GM19467 (cell line): ENCODE results near the gene TBC1D22A.

Source experiments
- ATAC-seq: cut with Tn5 transposase; IDR thresholded peaks from one replicate; pipeline ENCODE4 v1.9.1; 2021; ENCODE audit warnings: mild to moderate bottlenecking, moderate library complexity; ENCODE audit not compliant: unreplicated experiment

The TBC1D22A gene

DNA sequence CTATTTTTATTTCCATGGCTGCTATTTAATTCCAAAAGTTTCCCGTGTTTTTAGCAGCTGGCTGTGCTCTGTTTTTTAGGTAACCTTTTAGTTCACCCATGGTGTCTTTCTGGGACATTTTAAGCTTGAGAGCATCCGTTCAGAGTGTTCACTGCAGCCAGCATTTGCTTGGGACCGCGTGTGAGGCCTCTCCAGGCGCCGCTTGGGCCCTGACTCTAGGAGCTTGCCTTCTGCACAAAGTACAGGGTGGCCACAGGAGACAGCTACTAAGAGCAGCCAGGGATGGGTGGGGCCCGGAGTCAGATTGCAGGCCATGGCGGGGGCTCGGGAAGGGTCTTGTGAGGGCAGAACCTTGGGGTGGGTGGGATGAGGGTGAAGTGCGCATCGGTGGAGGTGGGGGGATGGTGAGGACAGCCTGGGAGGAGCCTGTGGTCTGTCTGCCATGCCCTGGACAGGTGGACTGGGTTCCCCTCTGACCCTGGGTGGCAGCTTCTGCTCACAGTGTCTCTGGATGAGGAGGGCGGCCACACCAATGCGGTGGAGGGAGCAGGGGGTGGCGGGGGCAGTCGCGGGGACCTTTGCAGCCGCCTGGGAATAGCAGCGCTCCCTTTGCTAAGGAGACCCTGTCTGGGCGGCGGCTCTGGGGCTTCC, 288.1 kb downstream of the TBC1D22A start:
- no peak for ATAC-seq

DNA sequence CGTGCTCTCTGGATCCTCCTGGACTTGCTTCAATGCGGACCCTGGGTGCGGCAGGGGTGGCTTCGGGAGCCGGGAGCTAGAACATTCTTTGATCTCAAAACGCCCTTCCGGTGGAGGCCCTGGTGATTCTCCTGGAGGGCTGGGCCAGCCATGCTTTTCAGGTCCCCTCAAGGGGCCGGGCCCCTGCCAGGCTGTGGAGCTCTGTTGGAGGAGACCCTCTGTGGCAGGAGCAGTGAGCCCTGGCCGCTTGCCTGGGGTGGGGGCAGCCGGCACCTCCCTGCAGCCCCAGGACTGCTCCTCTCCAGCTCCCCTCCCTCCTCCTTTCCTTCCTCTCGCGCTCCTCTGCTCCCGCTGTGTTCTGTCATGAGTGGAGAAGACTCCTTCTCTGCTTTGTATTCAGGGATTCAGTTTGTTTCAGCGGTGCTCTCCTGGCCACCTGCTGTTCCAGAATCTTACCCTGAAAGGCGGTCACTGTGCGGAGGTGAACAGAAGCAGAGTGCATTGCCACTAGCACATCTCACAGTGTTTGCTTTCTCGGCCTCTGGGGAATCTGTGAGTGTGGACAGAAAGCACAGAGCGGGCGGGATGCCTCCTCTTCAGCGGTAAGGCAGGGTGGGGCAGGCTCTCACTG, 289.1 kb downstream of the TBC1D22A start:
- no peak for ATAC-seq

DNA sequence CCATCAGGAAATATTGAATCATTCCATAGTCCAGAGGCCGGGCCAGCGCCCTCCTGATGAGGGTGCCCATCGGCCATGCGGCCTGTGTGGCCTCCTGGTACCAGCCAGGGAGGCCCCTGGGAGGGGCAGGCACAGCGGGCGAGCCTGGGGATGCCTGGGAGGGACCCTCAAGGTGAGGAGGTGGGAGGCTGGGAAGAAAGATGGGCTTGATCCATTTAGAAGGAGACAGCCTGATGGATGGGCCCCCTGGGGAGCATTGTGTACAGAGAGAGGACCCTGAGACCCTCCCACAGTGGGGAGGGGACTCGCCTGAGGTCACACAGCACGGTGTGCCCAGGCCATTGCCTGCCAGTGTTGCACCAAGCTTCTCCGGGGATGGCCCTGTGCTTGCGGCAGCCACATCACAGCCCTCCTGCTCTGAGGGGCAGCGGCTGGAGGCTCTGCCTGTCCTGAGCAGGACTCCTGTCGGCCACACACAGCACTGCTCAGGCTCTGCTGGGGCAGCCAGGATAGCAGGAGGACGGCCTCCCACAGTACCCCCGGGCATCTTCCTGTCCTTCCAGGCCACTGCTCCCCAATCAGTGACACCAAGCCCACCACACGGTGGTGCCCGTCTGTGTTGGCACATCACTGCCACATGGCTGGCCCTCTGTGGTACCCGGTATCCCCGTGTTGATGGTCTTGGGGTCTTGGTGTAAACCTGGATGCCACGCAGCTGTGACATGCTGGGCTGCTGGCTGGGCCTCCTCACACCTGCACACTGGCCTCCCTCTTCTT, 290.0 kb downstream of the TBC1D22A start:
- no peak for ATAC-seq

DNA sequence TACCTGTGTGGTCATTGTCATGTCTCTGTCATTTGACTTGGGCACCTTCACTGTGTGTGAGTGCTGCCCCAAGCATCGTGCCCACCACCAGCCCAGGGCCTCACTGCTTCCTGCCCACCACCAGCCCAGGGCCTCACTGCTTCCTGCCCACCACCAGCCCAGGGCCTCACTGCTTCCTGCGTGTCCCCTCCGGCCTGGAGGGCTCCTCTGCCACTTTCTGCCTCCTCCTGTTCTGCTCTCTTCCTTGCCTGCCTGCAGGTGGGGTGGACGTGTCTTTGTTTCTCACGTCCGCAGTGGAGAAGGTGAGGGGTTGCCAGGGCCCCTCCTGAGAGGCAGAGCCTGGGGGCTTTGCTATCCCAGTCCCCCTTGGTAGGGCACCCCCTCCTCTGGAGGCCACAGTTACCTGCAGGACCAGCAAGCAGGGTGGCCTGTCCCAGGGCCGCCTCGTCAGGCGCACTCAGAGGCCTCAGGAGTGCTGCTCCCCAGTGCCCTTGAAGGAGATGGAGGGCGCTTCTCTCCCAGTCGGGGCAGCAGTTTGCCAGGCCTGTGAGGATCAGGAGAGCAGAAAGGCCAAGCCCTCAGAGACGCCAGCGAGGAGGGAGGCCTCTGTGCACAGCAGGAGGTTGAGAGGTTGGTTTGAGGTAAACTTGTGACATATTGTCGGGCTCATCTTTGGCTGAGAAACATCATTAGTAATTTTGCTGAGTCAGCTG, 290.7 kb downstream of the TBC1D22A start:
- ATAC-seq: no peak

DNA sequence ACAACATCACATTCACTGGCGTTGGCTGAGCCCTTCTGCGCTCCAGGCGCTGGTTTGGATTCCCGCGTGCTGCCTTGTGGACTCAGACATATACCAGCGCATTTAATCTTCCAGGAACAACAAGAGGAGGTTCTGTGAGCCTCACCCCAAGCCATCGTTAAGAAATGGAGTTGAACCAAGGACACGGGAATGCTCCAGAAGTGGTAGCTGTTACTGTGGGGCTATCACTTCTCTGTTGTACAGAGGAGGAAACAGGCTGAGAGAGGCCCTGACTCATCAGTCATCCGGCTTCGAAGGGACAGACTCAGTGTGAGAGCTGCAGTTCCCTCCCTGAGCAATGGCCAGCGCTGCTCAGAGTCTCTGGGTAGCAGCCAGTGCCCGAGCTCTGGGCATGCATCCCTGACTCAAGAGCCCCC, 291.3 kb downstream of the TBC1D22A start:
- no peak for ATAC-seq

DNA sequence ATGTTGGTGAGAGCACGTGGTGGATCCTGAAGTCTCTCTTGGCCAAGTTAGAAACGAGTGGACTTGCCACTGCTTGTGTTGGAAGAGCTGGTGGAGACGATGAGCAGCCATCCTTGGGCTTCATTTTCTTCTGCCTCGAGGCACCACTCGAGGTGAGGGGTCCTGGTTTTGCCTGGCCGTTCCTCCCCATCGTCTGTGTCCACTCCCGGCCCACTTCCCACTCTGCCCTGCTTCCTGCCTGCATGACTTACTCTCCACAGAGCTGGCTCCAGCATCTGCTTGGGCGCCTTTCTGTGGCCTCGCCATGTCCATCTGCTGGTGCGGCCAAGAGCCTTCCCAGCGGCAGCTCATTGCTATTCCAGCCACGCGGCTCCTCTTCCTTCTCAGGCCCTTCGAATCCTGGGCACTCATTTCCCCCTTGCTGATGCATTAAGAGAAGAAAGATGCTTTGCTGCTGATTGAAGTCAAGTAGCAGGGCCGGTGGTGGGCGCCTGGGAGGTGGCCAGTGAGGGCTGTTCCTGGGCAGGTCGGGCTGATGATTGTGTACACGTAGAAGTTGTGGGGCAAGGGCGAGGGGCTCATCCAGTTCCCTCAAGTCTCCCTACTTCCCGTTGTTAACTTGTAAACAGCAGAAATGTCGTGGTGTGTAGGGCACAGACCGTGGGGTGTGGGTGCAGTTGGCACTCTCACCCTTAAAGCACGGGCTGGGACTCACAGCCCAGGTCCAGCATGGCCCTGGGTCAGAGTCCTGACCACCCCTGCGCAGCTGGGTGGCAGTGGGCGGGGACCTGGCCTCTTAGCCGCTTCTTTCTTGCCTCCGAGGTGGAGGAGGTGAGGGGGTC, 292.0 kb downstream of the TBC1D22A start:
- no peak for ATAC-seq

DNA sequence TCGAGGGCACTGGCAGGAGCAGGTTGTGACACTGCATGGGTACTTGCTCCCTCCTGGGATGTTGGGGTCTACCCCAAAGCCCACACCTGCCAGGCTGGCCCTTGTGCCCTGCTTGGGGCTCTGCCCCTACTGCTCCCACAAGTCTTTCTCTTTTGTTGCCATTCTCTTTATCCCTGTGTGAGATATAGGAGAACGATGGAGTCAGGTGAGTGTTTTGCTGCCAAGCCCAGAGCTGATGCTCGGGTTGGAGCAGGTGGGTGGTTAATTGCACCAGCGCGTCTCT, 292.6 kb downstream of the TBC1D22A start:
- ATAC-seq: no peak

DNA sequence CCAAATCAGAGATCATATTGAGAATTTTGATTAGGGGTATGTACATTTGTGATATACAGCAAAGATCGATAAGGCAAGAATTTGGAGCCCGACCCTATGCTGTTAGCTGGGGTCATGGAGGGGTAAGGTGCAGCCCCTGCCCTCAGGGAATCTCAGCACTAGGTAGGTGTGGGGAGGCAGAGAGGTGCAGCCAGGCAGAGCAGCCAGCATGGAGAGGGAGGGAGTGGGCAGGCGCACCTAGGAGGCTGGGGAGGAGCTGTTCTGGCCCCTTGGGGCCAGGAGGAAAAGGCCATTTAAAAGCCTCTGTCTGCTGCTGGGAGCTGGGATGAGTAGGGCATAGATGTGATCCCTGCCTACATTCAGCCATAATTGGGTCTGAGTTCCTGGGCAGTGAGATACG, 293.0 kb downstream of the TBC1D22A start:
- no peak for ATAC-seq

DNA sequence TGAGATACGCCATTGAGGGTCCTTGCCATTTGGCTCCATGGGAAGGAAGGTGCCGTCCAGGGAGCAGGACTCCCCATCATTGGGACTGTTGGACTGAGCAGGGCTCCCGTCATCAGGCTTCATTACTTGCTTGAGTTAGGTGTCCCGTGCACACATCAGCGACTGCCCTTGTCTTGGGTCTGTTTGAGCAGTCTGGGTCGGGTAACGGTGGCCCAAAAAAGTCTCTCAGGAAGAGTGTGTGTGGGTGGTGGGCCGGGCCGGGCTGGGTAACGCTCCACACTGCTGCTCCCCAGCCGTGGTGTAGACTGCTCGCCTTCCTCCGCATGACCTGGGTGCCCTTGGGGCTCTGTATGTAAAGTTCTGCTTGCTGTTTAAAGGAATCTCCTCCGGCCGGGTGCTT, 293.5 kb downstream of the TBC1D22A start:
- no peak for ATAC-seq

DNA sequence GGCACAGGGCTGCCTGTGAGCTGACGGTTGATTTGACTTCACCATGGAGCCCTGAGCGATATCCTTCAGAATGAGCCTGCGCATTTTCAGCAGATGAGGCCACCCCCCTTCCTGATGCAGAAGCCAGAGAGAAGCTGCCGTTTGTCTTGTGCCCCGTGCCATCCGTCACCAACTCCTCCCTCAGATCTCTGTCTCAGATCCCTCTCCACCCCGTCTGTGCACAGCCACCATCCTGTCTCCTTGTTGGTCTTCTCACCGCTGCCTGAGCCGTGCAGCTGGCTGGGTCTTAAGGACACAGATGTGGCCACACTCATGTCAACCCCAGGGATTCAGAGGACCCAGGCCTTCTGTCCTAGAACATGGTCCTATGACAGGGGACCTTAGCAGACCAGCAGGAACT, 293.9 kb downstream of the TBC1D22A start:
- no peak for ATAC-seq

DNA sequence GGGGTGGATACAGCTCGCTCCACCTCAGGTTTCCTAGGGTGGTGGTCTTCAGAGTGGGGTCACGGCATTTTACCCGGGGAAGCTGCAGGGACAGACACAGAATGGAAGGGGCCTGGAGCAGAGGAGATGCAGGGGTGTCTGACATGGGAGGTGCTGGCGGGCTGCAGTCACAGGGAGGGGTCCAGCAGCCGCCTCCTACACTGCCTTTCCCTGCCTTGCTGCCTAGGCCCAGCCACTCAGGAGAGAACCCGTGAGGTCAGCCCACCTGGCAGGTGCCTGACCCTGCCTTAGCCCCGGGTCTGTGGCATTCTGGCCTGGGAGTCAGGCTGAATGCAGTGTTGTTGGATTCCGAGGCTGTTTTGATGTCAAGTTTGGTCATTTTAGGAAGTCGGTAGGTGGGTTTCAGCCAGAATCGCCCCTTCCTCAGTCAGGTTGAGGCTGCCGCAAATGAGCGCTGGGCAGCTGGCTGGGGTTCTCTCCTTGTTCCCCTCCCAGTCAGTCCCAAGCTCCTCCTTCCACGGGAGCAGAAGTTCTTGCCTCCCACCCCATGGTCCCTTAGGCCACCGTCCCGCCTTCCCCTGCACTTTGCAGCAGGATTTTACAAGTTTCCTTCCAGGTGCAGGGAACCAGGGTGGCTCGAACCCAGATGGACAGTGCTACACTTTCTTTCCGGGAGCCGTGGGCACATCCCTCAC, 294.5 kb downstream of the TBC1D22A start:
- no peak for ATAC-seq

DNA sequence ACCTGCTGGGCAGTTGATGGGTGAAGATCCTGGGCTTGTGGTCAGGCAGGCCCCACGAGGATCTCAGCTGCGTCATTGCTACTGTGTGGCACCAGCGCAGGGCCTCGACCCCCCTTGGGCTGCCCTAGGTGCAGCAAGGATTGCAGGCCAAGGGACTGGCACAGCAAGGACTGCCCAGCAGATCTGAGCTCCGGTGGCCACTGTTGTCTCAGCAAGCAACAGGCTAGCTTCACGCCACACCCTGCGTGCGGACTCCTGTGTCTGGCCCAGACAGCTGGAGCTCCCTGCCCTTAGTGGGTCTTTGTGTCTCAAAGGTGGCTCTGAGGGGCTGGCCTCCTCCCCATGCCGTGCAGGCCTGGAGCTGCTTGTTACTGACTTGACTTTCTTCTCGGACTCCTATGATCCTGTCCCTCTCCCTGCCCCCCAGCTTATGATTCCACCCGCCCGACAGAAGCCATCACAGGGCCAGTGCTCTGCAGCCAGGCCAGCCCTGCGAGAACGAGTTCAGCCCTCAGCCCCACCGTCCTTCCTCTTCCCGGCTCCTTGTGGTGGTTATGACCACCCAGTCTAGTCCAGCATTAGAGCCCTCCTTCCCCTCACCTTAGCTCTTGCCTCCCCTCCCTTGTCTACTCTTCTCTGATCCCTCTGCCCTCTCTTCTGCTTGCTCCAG, 295.6 kb downstream of the TBC1D22A start:
- ATAC-seq: no peak

DNA sequence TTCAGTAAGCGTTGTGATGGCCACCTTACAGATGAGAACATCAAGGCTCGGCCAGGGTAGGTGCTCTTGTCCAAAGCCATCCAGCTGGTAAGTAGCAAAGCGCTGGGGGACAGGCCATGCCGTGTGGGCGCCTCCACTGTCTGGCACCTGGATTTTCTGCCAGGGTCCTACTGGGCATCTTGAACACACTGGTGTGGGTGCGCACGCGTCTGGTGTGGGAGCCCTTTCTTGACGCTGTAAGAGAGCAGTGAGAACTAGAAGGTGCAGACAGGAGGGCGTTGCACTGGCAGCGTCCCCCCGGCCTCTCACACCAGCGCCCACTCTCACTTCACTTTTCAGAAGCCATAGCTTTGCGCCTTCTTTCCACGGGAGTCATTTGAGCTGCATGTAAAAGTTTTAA, 296.6 kb downstream of the TBC1D22A start:
- ATAC-seq: no peak

DNA sequence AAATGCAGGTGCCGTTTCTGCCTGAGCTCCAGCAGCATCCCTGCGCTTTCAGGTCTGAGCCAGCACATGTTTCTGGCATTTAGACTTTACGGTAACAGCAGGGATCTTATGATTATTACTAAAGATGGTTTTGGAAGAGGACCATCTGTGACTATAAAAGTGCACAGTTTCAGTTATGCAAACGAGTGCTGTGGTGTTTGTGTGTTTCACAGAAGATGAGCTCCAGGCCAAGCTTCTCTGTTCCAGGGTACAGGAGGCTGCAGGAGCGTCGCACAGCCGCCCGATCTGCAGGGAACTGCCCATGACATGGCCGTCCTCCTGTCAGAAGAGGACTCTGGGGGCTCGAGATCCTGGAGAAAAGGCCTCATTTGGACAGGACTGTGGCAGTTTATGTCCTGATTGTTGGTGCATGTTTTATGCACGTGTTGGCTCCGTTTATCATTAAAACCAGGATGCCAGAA, 297.3 kb downstream of the TBC1D22A start:
- ATAC-seq: no peak

DNA sequence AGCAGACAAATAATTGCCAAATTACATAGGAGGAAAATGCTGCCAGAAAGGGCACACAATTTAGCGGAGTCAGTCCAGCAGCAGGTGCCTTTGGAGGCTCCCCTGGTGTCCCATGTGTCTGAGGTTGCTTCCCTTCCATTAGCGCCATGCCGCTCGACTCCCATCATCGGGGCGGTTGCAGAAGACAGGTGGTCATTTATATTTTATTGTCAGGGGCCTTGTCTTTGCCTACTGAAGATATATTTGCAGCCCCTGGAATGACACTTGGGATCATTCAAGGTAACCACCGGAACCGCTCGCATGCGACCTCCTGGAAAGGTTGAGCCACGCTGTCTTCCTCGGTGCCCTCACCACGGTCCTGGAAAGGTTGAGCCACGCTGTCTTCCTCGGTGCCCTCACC, 298.3 kb downstream of the TBC1D22A start:
- ATAC-seq: no peak

DNA sequence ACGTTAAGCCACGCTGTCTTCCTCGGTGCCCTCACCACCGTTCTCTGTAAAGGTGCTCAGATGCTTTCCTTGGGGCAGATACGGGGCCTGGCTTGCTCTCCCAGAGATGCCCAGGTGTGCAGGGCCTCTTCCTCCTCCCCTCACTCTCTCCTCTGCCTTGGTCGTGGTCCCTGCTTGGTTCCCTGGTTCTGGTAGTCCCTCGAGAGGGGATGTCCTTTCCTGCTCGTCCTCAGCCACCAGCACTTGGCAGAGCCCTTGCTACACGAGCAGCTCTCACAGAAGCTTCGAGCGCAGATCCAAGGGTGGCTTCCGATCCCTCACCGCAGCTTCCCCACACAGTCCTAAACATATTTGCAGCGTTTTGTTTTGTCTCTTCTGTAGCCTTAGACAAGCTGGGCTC, 298.8 kb downstream of the TBC1D22A start:
- ATAC-seq: no peak

DNA sequence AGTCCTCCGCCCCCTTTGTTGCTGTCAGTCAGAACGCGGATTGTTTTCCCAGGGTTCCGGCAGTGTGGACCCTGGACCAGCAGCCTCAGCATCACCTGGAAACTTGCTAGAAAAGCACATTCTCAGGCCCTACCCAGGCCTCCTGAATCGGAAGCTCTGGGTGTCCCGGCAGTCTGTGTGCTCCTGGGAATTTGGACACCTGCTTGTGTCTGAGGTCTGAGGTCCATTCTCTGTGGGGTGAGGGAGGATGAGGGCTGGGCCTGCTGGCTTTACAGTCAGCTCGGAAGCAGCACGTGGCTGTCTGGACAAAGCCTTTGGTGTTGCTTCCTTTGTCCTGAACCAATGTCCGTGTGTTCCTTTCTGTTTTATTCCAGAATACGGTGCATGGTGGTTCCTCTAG, 299.7 kb downstream of the TBC1D22A start:
- ATAC-seq: no peak

DNA sequence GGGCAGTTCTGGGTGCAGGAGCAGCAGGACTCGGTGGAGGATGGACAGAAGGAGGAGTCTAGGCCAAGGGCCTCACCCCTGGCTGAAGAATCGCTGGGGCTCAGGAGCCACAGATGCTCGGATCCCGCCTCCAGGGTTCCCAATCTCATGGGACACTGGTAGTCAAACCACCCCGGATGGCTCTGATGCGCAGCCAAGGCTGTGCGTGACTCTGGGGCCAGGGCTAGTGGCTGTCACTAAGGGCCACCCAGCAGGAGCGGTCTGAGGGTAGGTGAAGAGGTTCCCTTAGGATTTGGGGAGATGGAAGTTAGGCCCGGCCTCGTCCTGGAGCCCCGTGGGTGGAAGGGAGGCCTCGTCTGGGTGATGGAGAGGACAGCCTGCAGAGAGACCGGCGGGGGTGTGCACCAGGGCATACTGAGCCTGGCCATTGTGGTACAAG, 300.6 kb downstream of the TBC1D22A start:
- ATAC-seq: no peak

DNA sequence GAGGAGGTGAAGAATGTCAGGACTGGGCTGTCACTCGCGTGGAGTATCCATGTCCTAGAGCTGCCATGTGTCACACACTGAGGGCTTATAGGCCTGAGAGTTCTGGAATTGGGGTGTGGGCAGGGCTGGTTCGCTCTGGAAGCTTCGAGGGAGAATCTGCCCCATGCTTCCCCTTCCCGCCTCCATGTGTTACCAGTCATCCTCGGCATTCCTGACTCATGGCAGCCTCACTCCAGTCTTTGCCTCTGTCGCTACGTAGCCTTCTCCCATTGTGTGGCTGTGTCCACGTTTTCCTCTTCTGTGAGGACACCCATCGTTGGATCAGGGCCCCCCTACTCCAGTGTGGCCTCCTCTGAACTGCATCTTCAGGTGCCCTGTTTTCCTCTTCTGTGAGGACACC, 301.2 kb downstream of the TBC1D22A start:
- ATAC-seq: no peak

DNA sequence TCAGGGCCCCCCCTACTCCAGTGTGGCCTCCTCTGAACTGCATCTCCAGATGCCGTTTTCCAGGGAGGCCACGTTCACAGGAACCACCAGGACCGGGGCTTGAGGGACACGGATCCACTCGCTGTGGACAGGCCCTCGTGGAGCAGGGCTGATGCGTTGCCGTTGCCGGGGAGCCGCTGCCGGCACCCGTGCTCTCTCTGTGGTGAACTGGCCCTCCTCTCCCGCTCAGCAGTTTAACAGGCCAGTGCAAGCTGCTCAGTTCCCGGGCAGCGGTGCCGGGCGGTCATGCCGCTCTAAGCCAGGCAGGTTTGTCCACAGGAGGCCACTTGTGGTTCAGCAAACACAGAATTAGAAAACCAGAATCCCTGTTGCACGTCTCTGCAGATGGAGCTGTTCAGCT, 301.6 kb downstream of the TBC1D22A start:
- no peak for ATAC-seq
